Right renal pelvis (tissue), 4 donors: ENCODE data around the gene ATP6V0A1. TPM values are rescaled to one million over a fixed set of nuclear protein-coding genes. Genes with fewer than 3 reads are reported as not detected.
"Not testable (repeated sequence)": the region's sequence is repeated elsewhere in the genome, so short reads cannot be mapped to it uniquely, and the experiment has no call there.

ENCODE experiments used
- DNase-seq, 4 donors: peaks; one replicate each; pipeline ENCODE4 v3.0.0-alpha.2; 2013; ENCODE audit warnings: low read depth in 4 of 4, low spot score in 3 of 4, missing footprints in 1 of 4
- polyA plus RNA-seq, 4 donors: library from polyadenylated mRNA; unstranded; fragments of 120-200 nt; gene quantifications; one replicate each; pipeline ENCODE4 v1.2.1, GENCODE V29; 2013; ENCODE audit not compliant: insufficient read length in 4 of 4

Gene ATP6V0A1
- polyA plus RNA-seq, 4 donors: 43.1 to 58.2 (median 55.1) TPM

DNA sequence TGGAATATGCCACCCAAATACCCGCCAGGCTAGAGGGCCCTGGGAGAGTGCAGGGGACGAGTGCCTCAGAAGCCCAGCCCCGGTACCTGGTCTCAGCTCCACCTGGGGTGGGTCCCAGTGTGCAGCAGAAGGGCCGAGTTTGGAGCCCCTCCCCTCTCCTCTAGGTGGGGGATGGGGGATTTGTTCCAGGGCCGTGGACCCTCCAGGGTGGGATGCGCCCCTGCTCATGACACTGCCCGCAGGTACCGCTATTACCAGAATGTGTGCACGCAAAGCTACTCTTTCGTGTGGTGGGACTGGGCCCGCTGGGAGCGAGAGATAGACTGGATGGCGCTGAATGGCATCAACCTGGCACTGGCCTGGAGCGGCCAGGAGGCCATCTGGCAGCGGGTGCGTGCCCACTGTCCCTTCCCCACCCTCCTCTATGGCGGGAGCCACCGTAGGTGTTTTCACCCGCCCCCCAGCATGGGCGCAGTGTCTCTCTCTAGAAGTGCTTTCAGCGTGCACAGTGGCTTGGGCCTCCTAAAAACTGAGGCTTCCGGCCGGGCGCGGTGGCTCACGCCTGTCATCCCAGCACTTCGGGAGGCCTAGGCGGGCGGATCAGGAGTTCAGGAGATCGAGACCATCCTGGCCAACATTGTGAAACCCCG lies 78.6 kb downstream of the ATP6V0A1 start:
- DNase-seq: no peak

DNA sequence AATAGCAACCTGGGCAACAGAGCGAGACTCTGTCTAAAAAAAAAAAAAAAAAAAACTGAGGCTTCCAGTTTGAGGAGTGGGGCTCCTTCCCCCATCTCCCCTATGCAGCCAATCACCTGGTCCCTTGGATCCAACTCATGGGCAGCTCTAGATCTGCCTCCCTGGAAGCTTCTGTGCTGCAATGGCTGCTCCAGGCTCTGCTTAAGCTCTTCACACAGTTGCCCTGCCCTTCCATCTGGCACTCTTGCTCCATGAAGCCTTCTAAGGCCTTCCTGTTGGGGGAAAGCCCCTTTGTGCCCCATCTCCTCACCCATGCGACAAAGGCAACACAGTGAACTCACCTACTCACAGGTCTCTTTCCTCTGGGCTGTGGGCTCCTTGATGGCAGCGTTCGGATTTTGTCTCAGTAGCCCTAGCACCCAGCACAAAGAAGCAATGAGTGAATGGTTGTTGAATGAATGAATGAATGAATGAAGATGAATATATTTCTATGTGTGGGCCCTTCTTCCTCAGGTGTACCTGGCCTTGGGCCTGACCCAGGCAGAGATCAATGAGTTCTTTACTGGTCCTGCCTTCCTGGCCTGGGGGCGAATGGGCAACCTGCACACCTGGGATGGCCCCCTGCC lies 79.3 kb downstream of the ATP6V0A1 start:
- no peak for DNase-seq

DNA sequence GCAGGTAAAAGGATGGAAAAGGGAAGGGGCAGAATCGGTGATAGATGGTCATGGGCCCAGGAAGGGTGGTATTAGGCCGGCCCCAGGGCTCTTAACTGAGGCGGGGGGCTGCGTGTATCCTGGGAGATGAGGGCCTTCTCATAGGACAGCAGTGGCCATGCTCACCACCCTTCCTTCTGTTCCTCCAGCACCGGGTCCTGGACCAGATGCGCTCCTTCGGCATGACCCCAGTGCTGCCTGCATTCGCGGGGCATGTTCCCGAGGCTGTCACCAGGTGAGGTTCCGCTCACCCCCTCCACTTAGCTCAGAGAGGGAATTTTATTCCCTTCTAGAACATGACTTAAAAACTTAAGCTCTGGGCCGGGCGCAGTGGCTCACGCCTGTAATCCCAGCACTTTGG lies 79.8 kb downstream of the ATP6V0A1 start:
- no peak for DNase-seq

DNA sequence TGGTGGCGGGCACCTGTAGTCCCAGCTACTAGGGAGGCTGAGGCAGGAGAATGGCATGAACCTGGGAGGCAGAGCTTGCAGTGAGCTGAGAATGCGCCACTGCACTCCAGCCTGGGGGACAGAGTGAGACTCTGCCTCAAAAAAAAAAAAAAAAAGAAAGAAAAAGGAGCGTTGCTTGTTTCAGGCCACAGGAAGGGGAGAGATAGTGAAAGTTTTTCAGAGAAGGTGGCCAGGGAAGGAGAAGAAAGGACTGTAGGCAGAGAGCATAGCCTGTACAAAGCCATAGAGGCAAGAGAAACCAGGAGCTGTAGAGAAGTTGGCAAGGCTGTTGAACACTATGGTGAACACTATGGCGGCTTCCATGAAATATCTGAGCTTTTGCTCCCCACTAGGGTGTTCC lies 81.9 kb downstream of the ATP6V0A1 start:
- not testable (repeated sequence) for DNase-seq

DNA sequence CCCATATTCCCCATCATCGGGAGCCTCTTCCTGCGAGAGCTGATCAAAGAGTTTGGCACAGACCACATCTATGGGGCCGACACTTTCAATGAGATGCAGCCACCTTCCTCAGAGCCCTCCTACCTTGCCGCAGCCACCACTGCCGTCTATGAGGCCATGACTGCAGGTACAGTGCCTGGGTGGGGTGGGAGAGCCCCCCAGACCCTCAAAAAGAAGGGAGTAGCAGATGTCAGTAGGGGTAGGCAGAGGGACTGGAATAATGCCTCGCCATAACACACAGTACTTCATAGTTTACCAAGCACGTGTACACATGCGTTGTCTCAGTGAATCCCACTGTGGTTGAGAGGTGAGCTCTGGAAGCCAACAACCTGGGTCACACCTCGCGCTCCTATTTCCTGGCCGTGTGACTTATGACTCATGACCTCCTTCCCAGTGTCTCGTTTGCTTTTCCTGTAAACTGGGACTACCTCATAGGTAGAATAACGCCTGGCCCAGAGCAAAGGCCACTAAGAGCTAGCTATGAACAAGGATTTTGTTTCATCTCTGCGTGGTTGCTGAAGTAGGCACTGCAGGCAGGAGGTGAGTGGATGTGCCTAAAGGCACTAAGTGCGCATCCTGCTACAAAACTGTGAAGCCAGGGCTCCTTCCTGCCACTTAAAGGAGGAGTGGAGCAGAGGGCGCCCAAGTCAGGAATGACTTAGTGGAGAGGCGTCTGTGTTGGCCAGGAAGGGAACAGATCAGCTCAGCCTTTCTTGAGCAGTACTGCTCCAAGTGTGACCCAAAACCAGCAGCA lies 82.6 kb downstream of the ATP6V0A1 start:
- no peak for DNase-seq

DNA sequence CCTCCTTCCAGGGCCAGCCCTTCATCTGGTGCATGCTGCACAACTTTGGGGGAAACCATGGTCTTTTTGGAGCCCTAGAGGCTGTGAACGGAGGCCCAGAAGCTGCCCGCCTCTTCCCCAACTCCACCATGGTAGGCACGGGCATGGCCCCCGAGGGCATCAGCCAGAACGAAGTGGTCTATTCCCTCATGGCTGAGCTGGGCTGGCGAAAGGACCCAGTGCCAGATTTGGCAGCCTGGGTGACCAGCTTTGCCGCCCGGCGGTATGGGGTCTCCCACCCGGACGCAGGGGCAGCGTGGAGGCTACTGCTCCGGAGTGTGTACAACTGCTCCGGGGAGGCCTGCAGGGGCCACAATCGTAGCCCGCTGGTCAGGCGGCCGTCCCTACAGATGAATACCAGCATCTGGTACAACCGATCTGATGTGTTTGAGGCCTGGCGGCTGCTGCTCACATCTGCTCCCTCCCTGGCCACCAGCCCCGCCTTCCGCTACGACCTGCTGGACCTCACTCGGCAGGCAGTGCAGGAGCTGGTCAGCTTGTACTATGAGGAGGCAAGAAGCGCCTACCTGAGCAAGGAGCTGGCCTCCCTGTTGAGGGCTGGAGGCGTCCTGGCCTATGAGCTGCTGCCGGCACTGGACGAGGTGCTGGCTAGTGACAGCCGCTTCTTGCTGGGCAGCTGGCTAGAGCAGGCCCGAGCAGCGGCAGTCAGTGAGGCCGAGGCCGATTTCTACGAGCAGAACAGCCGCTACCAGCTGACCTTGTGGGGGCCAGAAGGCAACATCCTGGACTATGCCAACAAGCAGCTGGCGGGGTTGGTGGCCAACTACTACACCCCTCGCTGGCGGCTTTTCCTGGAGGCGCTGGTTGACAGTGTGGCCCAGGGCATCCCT lies 84.8 kb downstream of the ATP6V0A1 start:
- DNase-seq: no peak

DNA sequence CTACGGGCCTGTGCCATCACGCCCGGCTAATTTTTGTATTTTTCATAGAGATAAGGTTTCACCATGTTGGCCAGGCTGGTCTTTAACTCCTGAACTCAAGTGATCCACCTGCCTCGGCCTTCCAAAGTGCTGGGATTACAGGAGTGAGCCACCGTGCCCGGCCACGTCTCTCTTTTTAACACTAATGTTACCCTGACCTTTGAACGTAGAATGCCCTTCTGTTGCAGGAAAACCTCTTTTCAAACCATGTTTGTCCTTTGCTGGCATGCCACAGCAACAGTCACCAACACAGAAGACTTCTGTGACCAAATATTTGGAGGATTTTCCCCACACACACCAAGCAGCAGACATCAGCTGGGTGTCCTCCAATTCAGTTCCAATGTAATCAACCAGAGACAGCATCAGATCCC lies 86.2 kb downstream of the ATP6V0A1 start:
- no peak for DNase-seq

DNA sequence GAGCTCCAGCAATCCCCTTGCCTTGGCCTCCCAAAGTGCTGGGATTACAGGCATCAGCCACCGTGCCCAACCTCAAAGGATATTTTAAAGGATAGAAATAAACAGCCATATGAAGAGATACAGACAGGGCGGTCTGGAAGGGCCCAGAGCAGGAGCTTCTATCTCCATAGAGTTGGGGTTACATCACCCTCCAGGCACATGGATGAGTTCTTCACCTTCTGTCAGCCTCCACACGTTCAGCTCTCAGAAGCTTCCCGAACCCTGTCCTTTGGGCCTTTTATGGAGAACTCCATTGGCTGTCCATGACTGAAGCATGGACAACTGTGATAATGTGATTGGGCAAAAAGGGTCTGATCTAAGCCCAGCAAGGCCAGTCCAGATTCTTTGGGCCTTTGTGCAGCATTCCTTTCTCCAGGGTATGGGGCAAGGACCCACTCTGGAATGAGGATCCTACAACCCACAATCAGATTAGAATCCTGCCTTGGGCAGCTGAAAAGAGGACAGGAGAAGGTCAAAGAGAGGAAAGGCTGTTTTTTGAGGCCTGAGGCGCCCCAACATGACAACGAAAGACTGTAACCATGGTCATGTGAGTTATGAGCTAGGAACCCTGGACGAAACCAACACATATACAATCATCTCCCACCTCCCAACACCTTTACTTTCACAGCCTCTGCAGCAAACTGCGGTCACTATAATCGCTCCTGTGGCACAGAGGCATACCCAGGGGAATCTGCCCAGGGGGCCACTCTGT lies 87.3 kb downstream of the ATP6V0A1 start:
- DNase-seq: not testable (repeated sequence)

DNA sequence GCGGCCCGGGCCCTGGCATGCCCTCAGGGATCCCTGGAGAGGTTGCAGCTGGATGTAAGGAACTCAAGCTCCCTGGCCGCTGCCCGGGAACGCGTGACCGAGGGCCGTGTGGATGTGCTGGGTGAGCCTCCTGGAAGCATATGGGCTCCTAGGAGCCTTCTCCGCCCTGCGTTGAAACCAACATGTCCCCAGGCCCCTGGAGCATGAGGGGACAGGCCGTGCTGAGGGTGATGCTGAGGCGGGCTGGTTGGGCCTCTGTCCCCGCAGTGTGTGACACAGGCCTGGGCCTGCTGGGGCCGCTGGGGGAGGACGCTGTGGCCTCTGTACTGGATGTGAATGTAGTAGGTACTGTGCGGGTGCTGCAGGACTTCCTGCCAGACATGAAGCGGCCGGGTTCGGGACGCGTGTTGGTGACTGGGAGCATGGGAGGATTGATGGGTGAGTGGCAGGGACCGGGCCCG lies 88.4 kb downstream of the ATP6V0A1 start:
- DNase-seq: no peak

DNA sequence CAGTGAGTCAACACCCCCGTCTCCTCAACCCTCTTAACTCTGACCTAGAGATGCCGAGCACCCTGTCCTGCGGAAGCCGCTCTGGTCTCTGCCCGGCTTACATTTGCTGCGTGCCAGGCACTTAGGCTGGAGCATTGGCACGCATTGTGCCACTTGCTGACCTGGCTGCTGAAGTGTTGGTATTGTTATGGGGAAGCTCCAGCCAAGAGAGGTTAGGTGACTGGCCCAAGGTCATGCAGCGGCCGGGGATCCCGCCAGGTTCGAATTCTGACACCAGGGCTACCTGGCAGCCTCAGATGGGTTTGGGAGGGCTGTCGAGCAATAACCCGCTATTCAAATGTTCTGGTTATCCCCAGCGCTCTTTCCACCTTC lies 89.0 kb downstream of the ATP6V0A1 start:
- no peak for DNase-seq

DNA sequence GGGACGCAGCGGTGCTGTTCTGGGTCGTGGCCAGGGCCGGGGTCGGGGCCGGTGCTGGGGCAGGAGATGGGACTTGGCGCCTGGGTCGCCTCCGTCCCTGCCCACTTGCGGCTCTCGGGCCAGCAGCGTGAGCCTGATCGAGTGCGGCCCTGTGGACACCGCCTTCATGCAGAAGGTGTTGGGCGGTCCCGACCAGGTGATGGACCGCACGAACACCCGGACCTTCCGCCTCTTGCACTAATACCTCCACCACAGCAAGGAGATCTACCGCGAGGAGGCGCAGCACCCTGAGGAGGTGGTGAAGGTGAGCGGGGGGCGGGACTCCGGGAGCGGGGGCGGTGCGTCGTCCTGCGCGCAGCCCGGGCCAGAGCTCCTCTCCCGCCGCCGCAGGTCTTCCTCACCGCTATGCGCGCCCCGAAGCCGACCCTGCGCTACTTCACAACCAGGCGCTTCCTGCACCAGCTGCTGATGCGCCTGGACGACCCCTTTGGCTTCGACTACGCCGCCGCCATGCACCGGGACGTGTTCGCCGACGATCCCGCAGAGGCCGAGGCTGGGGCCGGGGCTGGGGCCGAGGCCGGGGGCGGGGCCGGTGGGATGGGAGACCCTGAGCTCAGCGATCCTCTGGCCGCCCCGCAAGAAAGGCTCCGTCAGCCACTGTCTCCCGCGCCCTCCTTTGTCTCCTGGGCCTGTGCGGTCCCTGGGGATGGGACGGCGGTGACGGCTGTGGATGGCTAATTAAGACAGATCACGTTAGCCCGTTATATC lies 89.6 kb downstream of the ATP6V0A1 start:
- no peak for DNase-seq

DNA sequence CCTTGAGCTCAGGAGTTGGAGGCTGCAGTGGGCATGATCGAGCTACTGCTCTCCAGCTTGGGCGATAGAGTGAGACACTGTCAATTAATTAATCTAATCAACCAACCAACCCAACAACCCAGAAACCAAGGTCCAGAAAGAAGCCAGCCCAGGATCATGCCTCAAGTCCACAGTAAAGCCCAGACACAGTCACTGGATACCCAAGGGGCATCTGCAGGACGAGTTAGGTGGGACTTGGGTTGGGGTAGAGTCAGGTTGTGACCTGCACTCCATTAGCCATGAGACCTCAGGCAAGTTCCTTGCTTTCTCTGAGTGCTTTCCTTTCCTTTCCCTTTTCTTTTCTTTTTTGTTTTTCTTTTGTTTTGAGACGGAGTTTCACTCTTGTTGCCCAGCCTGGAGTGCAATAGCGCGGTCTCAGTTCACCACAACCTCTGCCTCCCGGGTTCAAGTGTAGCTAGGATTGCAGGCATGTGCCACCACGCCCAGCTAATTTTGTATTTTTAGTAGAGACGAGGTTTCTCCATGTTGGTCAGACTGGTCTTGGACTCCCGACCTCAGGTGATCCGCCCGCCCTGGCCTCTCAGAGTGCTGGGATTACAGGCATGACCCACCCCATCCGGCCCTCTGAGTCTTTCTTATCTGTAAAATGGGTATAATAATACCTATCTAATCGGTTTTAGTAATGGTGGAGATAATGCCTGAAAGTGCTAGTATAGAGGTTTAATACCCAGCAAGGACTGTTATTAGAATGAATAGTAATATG lies 90.5 kb downstream of the ATP6V0A1 start:
- DNase-seq: no peak

DNA sequence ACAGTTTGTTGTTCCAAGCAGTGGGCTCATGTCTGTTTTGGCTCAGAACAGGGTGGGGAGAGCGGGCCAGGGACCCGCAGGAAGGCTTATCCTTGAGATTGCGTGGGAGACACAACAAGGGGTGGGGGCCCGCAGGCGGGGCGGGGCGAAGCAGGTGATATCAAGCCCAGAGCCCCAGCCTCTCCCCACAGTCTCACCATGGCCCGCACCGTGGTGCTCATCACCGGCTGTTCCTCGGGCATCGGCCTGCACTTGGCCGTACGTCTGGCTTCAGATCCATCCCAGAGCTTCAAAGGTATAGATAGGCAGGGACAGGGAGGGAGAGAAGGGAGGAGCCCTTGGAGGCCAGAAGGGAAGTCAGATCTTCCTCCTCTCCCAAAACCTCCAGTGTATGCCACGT lies 94.1 kb downstream of the ATP6V0A1 start, which contains the start of gene HSD17B1:
Gene HSD17B1 (plus strand): TSS at position 188 of the 400 bp plus-strand sequence. CDS start 11 bp downstream, at position 199.
- not testable (repeated sequence) for DNase-seq

DNA sequence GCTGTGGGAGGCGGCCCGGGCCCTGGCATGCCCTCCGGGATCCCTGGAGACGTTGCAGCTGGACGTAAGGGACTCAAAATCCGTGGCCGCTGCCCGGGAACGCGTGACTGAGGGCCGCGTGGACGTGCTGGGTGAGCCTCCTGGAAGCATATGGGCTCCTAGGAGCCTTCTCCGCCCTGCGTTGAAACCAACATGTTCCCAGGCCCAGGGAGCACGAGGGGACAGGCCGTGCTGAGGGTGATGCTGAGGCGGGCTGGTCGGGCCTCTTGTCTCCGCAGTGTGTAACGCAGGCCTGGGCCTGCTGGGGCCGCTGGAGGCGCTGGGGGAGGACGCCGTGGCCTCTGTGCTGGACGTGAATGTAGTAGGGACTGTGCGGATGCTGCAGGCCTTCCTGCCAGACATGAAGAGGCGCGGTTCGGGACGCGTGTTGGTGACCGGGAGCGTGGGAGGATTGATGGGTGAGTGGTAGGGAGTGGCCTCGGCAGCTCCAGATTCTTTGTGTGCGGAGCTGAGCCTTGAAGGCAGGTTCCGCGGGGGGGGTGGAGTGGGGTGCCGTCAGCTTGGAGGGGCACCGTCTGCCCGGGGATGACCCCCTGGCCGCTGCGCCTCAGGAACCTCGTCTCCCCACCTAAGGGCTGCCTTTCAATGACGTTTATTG lies 94.6 kb downstream of the ATP6V0A1 start:
- DNase-seq: no peak

DNA sequence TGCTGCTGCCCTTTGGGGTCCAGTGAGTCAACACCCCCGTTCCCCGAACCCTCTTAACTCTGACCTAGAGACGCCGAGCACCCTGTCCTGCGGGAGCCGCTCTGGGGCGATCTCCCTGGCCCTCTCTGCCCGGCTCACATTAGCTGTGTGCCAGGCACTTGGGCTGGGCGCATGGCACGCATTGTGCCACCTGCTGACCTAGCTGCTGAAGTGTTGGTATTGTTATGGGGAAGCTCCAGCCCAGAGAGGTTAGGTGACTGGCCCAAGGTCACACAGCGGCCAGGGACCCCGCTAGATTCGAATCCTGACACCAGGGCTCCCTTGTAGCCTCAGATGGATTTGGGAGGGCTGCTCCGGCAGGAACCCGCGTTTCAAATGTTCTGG lies 95.2 kb downstream of the ATP6V0A1 start:
- DNase-seq: no peak

DNA sequence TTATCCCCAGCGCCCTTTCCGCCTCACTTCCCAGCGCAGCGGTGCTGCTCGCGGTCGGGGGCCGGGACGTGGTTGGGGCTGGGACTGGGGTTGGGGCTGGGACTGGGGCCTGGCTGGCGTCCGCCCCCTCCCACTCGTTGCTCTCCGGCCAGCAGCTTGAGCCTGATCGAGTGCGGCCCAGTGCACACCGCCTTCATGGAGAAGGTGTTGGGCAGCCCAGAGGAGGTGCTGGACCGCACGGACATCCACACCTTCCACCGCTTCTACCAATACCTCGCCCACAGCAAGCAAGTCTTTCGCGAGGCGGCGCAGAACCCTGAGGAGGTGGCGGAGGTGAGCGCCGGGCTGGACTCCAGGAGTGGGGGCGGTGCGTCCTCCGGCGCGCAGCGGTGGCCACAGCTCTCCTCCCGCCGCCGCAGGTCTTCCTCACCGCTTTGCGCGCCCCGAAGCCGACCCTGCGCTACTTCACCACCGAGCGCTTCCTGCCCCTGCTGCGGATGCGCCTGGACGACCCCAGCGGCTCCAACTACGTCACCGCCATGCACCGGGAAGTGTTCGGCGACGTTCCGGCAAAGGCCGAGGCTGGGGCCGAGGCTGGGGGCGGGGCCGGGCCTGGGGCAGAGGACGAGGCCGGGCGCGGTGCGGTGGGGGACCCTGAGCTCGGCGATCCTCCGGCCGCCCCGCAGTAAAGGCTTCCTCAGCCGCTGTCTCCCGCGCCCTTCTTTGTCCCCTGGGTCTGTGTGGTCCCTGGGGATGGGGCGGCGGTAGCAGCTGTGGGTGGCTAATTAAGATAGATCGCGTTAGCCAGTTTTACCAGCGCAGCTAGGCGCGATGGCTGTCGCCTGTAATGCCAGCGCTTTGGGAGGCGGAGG lies 95.8 kb downstream of the ATP6V0A1 start:
- peak in 3 of 4 donors; percentile 82 to 85 (median 82) for DNase-seq

DNA sequence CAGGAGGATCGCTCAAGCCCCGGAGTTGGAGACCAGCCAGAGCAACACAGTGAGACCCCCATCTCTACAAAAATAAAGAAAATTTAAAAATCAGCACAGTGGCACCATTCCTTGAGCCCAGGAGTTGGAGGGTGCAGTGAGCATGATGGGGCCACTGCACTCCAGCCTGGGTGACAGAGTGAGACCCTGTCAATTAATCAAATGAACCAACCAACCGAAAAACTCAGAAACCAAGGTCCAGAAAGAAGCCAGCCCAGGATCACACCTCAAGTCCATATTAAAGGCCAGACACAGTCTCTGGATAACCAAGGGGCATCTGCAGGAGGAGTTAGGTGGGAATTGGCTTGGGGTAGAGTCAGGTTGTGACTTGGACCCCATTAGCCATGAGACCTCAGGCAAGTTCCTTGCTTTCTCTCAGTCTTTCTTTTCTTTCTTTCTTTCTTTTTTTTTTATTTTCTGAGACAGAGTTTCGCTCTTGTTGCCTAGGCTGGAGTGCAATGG lies 96.5 kb downstream of the ATP6V0A1 start:
- no peak for DNase-seq
